HG03439 (cell line): ENCODE data around the gene ITPRID2.
"Not testable (repeated sequence)": the region's sequence is repeated elsewhere in the genome, so short reads cannot be mapped to it uniquely, and the experiment has no call there.

Experiments
- ATAC-seq: cut with Tn5 transposase; IDR thresholded peaks from one replicate; pipeline ENCODE4 v1.9.1; 2021; ENCODE audit warnings: mild to moderate bottlenecking, moderate library complexity; ENCODE audit not compliant: unreplicated experiment

ITPRID2 gene

GRCh38 chr2:181915102-181915501 lies 23.6 kb downstream of the ITPRID2 start:
- ATAC-seq: no peak

- no peak for ATAC-seq
Measured at GRCh38 chr2:181916726-181917718, 25.5 kb downstream of the ITPRID2 start.

GRCh38 chr2:181918188-181918587 lies 26.7 kb downstream of the ITPRID2 start:
- no peak for ATAC-seq

GRCh38 chr2:181923121-181923520 lies 31.6 kb downstream of the ITPRID2 start:
- ATAC-seq: no peak

GRCh38 chr2:181924336-181924735 lies 32.8 kb downstream of the ITPRID2 start:
- no peak for ATAC-seq

- no peak for ATAC-seq
Measured at GRCh38 chr2:181934694-181935093, 43.2 kb downstream of the ITPRID2 start.

- no peak for ATAC-seq
Measured at GRCh38 chr2:181937473-181937872, 45.9 kb downstream of the ITPRID2 start.

GRCh38 chr2:181943411-181944124 lies 52.0 kb downstream of the ITPRID2 start:
- no peak for ATAC-seq

GRCh38 chr2:181944164-181944913 lies 52.8 kb downstream of the ITPRID2 start:
- ATAC-seq: no peak

- no peak for ATAC-seq
Measured at GRCh38 chr2:181944914-181945291, 53.4 kb downstream of the ITPRID2 start.

GRCh38 chr2:181946444-181947127 lies 55.1 kb downstream of the ITPRID2 start:
- no peak for ATAC-seq

GRCh38 chr2:181947273-181947672 lies 55.7 kb downstream of the ITPRID2 start:
- ATAC-seq: no peak

- ATAC-seq: no peak
Measured at GRCh38 chr2:181948227-181948626, 56.7 kb downstream of the ITPRID2 start.

GRCh38 chr2:181949047-181949446 lies 57.5 kb downstream of the ITPRID2 start:
- no peak for ATAC-seq

GRCh38 chr2:181952404-181953226 lies 61.1 kb downstream of the ITPRID2 start:
- no peak for ATAC-seq

GRCh38 chr2:181953881-181954537 lies 62.5 kb downstream of the ITPRID2 start:
- peak; percentile 74 for ATAC-seq

GRCh38 chr2:181954538-181954883 lies 63.0 kb downstream of the ITPRID2 start:
- no peak for ATAC-seq

GRCh38 chr2:181955010-181955409 lies 63.5 kb downstream of the ITPRID2 start:
- ATAC-seq: no peak

GRCh38 chr2:181955866-181956265 lies 64.3 kb downstream of the ITPRID2 start:
- not testable (repeated sequence) for ATAC-seq
